ENCODE results near the gene DACH1.

DNA sequence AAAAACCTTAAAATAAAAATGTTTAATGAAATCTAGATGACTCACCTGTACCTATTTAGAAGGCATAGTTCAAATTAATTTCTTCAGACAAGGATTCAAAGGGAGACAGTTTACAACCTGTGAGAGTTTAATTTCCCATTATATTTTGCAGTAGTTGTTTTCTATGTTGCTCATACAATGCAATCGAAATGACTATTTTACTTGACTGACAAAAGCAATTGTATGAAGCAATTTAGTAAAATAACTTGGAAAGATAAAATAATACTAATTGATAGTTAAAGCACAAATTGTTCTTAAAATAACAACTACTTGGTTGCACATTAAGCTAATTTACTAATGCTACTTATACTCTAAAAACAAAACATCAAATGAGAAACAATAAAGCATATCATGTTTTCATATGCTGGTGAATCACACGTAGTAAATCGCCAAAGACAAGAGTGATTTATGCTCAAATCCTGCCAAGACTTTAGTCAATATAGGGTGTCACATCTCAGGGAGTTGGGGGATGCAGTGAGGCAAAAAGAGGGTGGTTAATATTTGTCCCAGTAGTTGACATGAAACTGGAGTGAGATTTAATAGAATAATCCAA is 6.4 kb downstream of the DACH1 start:
- TF ChIP-seq YY1 (IDR thresholded peaks at IDR 0.05; ENCODE audit: low read depth, low read length), result no peak
- no peak for TF ChIP-seq EGR1 (IDR thresholded peaks at IDR 0.05; ENCODE audit: borderline replicate concordance, low read depth, low read length)
- TF ChIP-seq BRCA1 (IDR thresholded peaks at IDR 0.05; ENCODE audit: low read depth, low read length), result no peak
- no peak for TF ChIP-seq SP2 (IDR thresholded peaks at IDR 0.05; ENCODE audit: low read length)
- no peak for TF ChIP-seq MAX (IDR thresholded peaks at IDR 0.05)
- TF ChIP-seq, protein P1, sequence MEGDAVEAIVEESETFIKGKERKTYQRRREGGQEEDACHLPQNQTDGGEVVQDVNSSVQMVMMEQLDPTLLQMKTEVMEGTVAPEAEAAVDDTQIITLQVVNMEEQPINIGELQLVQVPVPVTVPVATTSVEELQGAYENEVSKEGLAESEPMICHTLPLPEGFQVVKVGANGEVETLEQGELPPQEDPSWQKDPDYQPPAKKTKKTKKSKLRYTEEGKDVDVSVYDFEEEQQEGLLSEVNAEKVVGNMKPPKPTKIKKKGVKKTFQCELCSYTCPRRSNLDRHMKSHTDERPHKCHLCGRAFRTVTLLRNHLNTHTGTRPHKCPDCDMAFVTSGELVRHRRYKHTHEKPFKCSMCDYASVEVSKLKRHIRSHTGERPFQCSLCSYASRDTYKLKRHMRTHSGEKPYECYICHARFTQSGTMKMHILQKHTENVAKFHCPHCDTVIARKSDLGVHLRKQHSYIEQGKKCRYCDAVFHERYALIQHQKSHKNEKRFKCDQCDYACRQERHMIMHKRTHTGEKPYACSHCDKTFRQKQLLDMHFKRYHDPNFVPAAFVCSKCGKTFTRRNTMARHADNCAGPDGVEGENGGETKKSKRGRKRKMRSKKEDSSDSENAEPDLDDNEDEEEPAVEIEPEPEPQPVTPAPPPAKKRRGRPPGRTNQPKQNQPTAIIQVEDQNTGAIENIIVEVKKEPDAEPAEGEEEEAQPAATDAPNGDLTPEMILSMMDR (IDR thresholded peaks at IDR 0.05; ENCODE audit: control extremely low read depth in 1 of 3, insufficient read depth in 1 of 3, low read depth in 1 of 3, low read length in 3 of 3), result no peak
- no peak for TF ChIP-seq CHD2 (IDR thresholded peaks at IDR 0.05; ENCODE audit: low read length)
- TF ChIP-seq EP300 (IDR thresholded peaks at IDR 0.05; ENCODE audit: borderline replicate concordance in 1 of 2, low read depth in 2 of 2, low read length in 2 of 2), result no peak
- no peak for TF ChIP-seq TEAD4 (IDR thresholded peaks at IDR 0.05; ENCODE audit: low read depth, low read length)

Measured in H1 (cell line).